Kidney epithelial cell (primary cell): ENCODE results near the gene ACTMAP. TPM values are rescaled to one million over a fixed set of nuclear protein-coding genes. Genes with fewer than 3 reads are reported as not detected.
"Not testable (repeated sequence)": the region's sequence is repeated elsewhere in the genome, so short reads cannot be mapped to it uniquely, and the experiment has no call there.

Source experiments
- DNase-seq: peaks from one replicate; pipeline ENCODE4 v3.0.0-alpha.2; 2010; ENCODE audit warnings: low read depth
- H3K27me3 ChIP-seq: 2 replicates; pipeline ENCODE4 v1.6.0; 2011; ENCODE audit warnings: low read length; ENCODE audit not compliant: control insufficient read depth, insufficient read depth
- H3K36me3 ChIP-seq: 2 replicates; pipeline ENCODE4 v1.5.1; 2011; ENCODE audit warnings: low read length; ENCODE audit not compliant: control insufficient read depth, insufficient read depth
- H3K4me3 ChIP-seq: 2 replicates; pipeline ENCODE4 v1.5.1; 2011; ENCODE audit warnings: low read depth, mild to moderate bottlenecking, control low read depth, low read length
- CTCF ChIP-seq: IDR thresholded peaks from 2 replicates; pipeline ENCODE4 v1.5.1; 2011; ENCODE audit warnings: mild to moderate bottlenecking, moderate library complexity, low read length, control low read depth, inconsistent platforms; ENCODE audit not compliant: insufficient read depth, poor library complexity, severe bottlenecking
- total RNA-seq: library from RNA; depleted of rRNA; stranded (reverse); fragments of >200 nt; gene quantifications from 2 replicates; pipeline ENCODE4 v1.2.3, GENCODE V29; 2015

The ACTMAP gene
- total RNA-seq, 1 donor from 2014 or later: 7.2 TPM

- Histone ChIP-seq H3K27me3 (no peaks in the 10 kb centered on the region), H3K4me3 (no peak overlapping the region), H3K36me3 (no peaks in the 10 kb centered on the region)
- no peak for DNase-seq
- TF ChIP-seq CTCF: no peak
These were observed 47.1 kb upstream of the ACTMAP start for GRCh38 chr19:40797166-40797962.

GRCh38 chr19:40791996-40792395 lies 41.7 kb upstream of the ACTMAP start:
- no peak overlapping the region for H3K4me3 ChIP-seq
- no peak for DNase-seq
- no peaks in the 10 kb centered on the region for H3K27me3 ChIP-seq
- H3K36me3 ChIP-seq: no peaks in the 10 kb centered on the region
- no peak for TF ChIP-seq CTCF

- no peak for TF ChIP-seq CTCF
- H3K27me3 ChIP-seq: no peaks in the 10 kb centered on the region
- H3K4me3 ChIP-seq: no peak overlapping the region
- no peaks in the 10 kb centered on the region for H3K36me3 ChIP-seq
- DNase-seq: no peak
These were observed 41.1 kb upstream of the ACTMAP start for GRCh38 chr19:40791349-40791748.

- no peak for DNase-seq
- no peak for TF ChIP-seq CTCF
- H3K36me3 ChIP-seq: no peaks in the 10 kb centered on the region
- H3K27me3 ChIP-seq: no peaks in the 10 kb centered on the region
- no peak overlapping the region for H3K4me3 ChIP-seq
These were observed 36.1 kb upstream of the ACTMAP start for GRCh38 chr19:40786060-40787037.

GRCh38 chr19:40785526-40785925 lies 35.2 kb upstream of the ACTMAP start:
- Histone ChIP-seq H3K36me3 (no peaks in the 10 kb centered on the region), H3K4me3 (no peak overlapping the region), H3K27me3 (no peaks in the 10 kb centered on the region)
- TF ChIP-seq CTCF: no peak
- no peak for DNase-seq

GRCh38 chr19:40784146-40784545 lies 33.9 kb upstream of the ACTMAP start:
- not testable (repeated sequence) for H3K4me3 ChIP-seq, DNase-seq, H3K36me3 ChIP-seq, H3K27me3 ChIP-seq
